DND-41 (cell line): Measurements from ENCODE around the gene GJD4.

Source experiments
- CTCF ChIP-seq: IDR thresholded peaks from 2 replicates; pipeline ENCODE4 v1.5.1; 2012; ENCODE audit warnings: borderline replicate concordance, low read length, moderate library complexity, mild to moderate bottlenecking; ENCODE audit not compliant: poor library complexity, severe bottlenecking; ENCODE audit errors: extremely low read depth
- EZH2 ChIP-seq: IDR thresholded peaks from 3 replicates; pipeline ENCODE4 v1.6.1; 2012; ENCODE audit warnings: borderline replicate concordance, low read depth, mild to moderate bottlenecking, moderate library complexity, low read length, inconsistent platforms; ENCODE audit not compliant: severe bottlenecking

- no peak for TF ChIP-seq CTCF
- TF ChIP-seq EZH2, result no peak
These were observed 37.6 kb downstream of the GJD4 start for GRCh38 chr10:35642793-35643114.
